Stimulated activated CD8-positive, alpha-beta memory T cell treated with anti-CD3 and anti-CD28 coated beads, Interleukin-2, amount 100 ng/mL, for 48 hours (primary cell): Measurements from ENCODE around the gene FCAMR.
A peak's percentile ranks its signal among the peaks of the same experiment; 100 is the strongest.

ENCODE experiments used
- DNase-seq, 2 donors: peaks; one replicate each; pipeline ENCODE4 v3.0.0-alpha.2; 2020; ENCODE audit warnings: low read depth in 2 of 2

FCAMR gene

GRCh38 chr1:207000651-207001291 is 30.5 kb upstream of the FCAMR start:
- DNase-seq, result no peak

DNA sequence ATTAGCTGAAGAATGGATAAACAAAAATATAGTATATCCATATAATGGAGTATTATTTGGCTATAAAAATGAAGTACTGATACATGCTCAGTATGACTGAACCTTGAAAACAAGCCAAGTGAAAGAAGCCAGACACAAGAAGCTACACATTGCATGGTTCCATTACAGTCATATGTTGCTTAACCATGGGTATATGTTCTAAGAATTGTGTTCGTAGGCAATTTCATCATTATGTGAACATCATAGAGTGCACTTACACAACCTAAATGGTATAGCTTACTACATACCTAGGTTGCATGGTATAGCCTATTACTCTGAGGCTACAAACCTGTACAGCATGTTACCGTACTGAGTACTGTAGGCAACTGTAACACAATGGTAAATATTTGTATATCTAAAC is 28.6 kb upstream of the FCAMR start:
- DNase-seq, result no peak

GRCh38 chr1:206992790-206993189 is 22.5 kb upstream of the FCAMR start:
- DNase-seq, result no peak

GRCh38 chr1:206987873-206988272 is 17.6 kb upstream of the FCAMR start:
- no peak for DNase-seq

GRCh38 chr1:206986885-206987284 is 16.6 kb upstream of the FCAMR start:
- DNase-seq, result no peak

DNA sequence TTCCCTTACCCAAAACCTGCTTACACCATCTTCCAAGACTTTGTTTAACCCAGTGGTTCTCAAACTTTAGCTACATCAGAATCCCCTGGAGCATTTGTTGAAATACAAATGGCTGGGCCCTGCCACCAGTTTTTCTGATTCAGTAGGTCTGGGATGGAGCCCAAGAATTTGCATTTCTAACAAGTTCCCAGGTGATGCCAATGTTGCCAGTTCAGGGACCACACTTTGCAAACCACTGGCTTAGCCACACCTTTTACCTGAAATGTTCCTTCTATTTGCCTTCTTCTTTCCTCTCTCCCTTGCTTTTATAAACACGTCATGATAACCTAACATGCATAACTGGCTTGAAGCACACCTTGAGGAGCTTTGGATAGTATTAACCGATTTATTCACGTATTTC is 16.1 kb upstream of the FCAMR start:
- no peak for DNase-seq

DNA sequence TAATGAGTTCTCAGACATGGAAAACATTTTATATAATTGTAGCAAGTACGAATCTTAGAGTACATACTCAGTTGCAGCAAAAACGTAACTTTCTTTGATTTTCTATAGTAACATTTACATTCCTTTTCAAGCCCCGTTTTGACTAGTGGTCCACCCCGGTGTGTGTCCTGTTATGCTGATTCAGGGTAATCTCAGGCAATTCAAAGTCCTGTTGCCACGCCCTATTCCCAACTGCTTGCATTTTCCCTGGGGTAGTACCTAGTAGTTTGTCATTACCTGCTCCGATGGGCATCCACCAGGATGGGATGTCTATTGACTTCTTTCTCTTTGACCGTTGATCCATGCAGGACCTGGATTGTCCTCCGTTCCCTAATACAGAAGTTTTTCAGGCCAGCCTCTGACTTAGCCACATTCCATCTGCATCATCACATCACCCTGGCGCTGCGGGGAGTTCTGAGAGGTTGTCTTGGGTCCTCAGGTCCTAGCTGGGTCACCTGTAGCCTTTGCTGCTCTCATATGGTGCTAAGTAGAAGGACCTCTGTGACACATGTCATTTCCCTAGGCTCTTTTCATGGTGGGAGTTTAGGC is 15.0 kb upstream of the FCAMR start:
- no peak for DNase-seq

GRCh38 chr1:206982216-206982615 is 12.0 kb upstream of the FCAMR start:
- peak; percentile 10 to 46 for DNase-seq

DNA sequence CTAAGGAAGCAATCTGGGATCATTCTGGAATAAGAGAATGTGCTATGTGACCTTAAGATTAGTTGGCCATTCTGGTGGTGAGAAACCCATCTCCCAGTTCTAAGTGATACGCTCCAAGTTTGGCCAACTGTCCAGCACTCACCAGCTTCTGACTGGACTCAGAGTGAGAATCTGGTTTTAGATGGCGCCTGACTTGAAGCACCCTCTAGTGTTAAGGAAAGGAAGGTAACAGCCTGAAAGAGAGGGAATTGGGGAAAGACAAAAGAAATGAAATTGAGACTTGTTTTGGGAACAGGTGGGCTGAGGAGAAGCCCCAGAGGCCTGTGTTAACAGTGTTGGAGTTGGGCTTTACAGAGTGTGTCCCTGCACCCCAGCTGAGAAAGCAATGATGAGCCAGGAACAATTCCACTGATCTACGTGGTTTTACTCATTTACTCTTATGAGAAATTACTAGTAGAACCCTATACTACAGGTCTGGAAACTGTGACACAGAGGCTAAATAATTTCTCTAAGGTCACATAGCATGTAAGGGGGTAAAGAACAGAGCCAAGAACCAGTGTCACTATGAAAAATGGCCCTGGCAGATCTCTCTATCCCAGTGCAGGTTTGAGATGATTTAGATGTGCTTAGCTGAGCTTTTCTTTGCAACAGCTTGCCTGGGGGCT is 9.3 kb upstream of the FCAMR start:
- DNase-seq, result no peak

DNA sequence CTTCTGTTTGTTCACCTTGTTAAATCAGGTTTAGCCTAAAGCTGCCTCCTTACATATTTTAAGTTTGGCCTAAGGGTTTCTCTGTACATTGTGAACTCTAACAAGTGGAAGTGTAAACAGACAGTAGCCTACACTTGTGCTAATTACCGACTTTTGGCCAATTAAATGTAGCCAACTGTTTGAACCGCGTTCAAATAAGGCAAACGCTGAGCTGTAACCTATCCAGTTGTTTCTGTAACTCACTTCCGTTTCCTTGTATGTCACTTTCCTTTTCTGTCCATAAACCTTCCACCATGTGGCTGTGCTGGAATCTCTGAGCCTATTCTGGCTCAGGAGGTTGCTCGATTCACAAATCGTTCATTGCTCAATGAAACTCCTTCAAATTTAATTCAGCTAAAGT is 8.0 kb upstream of the FCAMR start:
- no peak for DNase-seq

DNA sequence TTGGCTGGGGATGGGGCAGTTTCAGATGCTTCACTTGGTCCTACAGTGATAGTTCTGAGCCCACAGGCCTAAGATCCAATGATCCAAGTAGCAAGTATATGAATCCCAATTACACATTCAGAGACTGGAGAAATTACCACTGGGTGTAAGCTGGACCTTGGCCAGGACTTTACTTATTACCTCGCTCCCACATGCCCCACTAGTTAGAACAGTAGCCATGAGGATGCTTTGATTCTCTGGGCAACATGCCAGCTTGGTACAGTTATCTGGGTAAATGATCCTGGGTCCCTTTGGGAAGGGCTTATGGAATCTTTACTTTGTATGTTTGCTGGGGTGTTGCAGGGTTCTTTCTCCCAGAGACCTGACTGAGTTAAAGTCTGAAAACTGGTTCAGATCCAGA is 5.0 kb upstream of the FCAMR start:
- DNase-seq, result no peak

DNA sequence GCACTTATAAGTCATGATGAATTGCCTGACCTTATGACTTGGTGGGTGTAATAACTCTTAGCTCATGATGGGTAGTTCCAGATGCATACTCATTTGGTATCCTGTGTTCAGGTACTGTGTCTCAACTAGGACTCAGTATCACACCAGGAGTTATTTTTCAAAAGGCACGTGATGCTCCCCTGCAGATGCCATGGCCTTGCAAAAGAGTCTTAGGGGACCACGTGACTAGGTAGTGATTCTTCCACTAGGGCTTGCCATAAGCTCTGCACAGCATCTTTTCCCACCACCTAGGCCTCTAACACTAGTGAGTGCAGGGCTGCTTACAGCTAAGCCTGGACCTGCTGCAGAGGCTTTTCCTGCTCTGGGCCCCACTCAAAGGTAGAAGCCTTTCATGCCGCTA is 3.9 kb upstream of the FCAMR start:
- no peak for DNase-seq

DNA sequence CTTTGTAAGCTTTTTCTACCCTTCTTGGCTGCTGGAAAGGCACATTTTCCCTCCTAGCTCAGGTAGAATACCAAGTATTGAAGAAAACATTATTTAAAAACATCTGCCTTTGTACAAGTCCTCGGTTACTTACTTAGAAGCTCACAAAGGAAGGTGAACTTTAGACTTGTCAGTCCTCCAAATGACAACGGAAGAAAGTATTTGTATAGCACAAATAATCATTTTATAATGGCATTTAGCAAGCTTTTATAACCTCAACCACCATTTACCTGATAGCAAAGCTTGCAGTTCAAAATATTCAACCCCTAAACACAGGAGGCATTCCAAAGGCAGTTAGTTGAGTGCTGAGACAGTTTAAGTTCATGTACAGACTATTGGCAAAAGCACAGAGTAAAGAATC is 2.5 kb upstream of the FCAMR start:
- DNase-seq, result no peak

DNA sequence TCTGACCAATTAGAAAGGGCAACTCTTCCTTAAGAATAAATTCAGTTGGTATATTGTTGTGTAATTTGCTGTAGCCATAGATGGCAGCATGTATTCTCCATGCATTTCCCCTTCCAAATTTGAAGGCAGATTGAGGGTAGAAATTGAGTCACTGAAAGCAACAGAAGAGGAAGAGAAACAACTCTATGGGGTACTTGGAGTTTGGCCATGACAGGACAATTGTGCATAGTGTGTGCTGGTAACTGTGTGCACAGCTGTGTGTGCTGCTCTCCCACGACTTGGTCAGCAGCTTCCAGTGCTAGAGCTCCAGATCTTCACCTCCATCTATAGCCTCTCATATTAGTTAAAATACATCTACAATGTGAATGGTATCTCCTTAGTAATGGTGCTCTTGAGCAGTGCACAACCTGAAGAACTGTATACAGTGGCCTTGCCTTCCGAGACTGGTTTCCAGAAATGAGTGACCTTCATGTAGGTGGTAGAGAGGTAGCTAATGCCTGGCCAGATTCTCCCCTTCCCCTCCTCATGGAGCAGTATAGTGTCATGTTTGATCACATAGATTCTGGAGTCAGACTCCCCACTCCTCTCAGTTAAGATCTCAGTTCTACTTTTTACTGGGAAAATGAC is 882 bp upstream of the FCAMR start:
- no peak for DNase-seq

DNA sequence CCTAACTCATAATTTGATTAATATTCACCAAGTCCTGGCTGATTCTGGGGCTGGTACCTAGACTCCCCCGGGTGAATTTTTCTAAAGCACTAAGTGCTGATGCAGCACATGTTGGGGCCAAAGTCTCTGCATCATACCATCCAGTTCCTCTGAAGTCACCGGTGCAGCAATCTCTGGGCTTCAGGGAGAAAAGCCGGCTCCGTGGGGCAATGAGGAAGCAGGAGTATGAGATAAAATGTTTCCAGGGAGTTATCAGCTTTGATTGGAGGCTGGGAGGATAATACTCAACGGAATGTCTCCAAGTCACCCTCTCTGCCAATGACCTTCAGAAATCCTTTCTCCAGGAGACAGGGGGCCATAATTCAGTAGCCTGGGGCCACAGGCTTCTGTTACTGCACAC is 1.2 kb downstream of the FCAMR start:
- no peak for DNase-seq

- DNase-seq, result no peak
These were observed 3.0 kb downstream of the FCAMR start for GRCh38 chr1:206967096-206967849.

GRCh38 chr1:206965781-206966180 is 4.5 kb downstream of the FCAMR start:
- no peak for DNase-seq

GRCh38 chr1:206963740-206964139 is 6.5 kb downstream of the FCAMR start:
- no peak for DNase-seq

DNA sequence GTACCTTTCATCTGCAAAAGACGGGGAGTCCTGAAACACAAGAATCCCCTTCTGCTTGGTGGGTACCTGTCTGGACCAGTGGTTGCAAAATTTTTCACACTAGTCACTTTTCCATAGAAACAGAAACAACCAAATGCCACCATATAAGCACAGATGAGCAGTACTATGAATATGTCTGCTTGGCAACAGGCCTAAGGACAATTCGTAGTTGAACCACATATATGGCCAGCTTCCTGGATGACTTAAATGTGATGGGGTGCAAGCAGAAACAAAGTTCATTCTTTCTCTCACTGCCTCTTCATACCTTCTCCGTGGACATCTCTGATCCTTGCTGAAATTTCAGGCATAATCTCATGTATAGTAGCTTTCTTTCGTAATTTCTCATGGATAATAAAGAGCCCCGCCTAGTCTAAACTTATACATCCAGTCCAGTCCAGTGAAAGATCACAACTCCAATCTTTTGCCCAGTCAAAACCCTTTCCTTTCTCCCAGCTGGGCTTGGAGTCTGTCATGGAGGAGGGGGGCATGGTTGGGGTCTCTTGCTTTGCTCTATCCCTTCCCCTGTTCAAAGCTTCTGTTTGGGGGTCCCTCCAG is 7.0 kb downstream of the FCAMR start:
- no peak for DNase-seq

DNA sequence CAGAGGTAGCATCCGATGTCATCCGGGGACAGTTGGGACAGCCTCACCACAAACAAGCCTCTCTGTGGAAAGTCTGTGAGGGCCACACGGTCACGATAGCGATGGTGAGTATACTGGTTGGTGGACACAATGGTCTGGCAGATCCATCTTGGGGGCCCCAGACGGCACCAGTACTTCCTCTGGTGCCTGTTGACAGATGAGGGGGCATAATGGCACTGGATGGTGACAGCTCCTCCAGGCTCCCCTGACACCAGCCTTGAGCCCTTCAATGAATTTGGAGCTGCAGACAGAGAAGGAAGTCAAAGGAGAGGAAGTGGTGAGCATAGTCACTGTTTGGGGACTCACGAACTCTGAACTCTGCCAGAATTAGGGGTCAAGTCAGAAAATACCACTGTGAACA is 8.0 kb downstream of the FCAMR start:
- no peak for DNase-seq

DNA sequence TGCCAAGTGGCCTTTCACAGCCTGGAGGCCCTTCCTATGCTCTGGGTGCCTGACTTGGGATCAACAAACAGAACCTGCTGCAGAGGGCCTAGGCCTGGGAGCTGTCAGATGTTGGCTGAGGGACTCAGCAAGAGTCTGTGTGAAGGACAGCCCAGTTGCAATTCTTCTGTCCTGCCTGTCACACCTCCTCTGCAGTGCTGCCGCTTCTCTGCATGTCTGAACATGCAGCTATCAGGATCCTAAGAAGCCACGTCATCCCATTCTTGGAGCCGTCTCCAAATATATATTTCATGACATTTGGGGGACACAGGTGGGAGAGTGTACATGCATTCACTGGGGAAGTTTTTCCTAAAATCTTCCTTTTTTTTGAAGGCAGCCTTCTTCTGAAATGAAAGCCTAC is 8.6 kb downstream of the FCAMR start:
- no peak for DNase-seq
